Skin of body (tissue), 2 donors: ENCODE data around the gene KCNQ1. TPM values are rescaled to one million over a fixed set of nuclear protein-coding genes. Genes with fewer than 3 reads are reported as not detected.

Experiments used
- DNase-seq: peaks from one replicate; lab custom pipeline; 2025; lab: John Stamatoyannopoulos, UW
- total RNA-seq: library from RNA; depleted of rRNA; stranded (reverse); fragments of >200 nt; gene quantifications from one replicate; pipeline ENCODE4 v1.2.3, GENCODE V29; 2014

Gene KCNQ1
- total RNA-seq, 1 donor from 2014 or later, result 1.3 TPM

- DNase-seq, result no peak
Observed at GRCh38 chr11:2813968-2814367, 369.2 kb downstream of the KCNQ1 start.

GRCh38 chr11:2814751-2815150 lies 369.9 kb downstream of the KCNQ1 start:
- DNase-seq, result no peak

- DNase-seq, result no peak
Observed at GRCh38 chr11:2815762-2816496, 371.1 kb downstream of the KCNQ1 start.

- no peak for DNase-seq
Observed at GRCh38 chr11:2816523-2816922, 371.7 kb downstream of the KCNQ1 start.

GRCh38 chr11:2816941-2817421 lies 372.2 kb downstream of the KCNQ1 start:
- DNase-seq, result peak; percentile 36

- DNase-seq, result no peak
Observed at GRCh38 chr11:2817431-2817830, 372.6 kb downstream of the KCNQ1 start.

GRCh38 chr11:2818021-2818420 lies 373.2 kb downstream of the KCNQ1 start:
- DNase-seq, result no peak

- DNase-seq, result no peak
Observed at GRCh38 chr11:2818503-2818902, 373.7 kb downstream of the KCNQ1 start.

- DNase-seq, result no peak
Observed at GRCh38 chr11:2819316-2819715, 374.5 kb downstream of the KCNQ1 start.

- DNase-seq, result no peak
Observed at GRCh38 chr11:2820976-2821375, 376.2 kb downstream of the KCNQ1 start.

- no peak for DNase-seq
Observed at GRCh38 chr11:2821891-2822290, 377.1 kb downstream of the KCNQ1 start.

- no peak for DNase-seq
Observed at GRCh38 chr11:2824851-2825250, 380.0 kb downstream of the KCNQ1 start.

GRCh38 chr11:2825261-2825888 lies 380.6 kb downstream of the KCNQ1 start:
- DNase-seq, result peak; percentile 52

GRCh38 chr11:2825889-2826678 lies 381.3 kb downstream of the KCNQ1 start:
- peak; percentile 78 for DNase-seq

GRCh38 chr11:2826679-2827056 lies 381.9 kb downstream of the KCNQ1 start:
- DNase-seq, result no peak

GRCh38 chr11:2827256-2827655 lies 382.4 kb downstream of the KCNQ1 start:
- DNase-seq, result no peak

- no peak for DNase-seq
Observed at GRCh38 chr11:2827792-2828191, 383.0 kb downstream of the KCNQ1 start.

- no peak for DNase-seq
Observed at GRCh38 chr11:2828585-2829330, 383.9 kb downstream of the KCNQ1 start.

- DNase-seq, result no peak
Observed at GRCh38 chr11:2830030-2830812, 385.4 kb downstream of the KCNQ1 start.

- DNase-seq, result no peak
Observed at GRCh38 chr11:2830886-2831285, 386.1 kb downstream of the KCNQ1 start.
